Measurements from ENCODE around the gene HSPA14. TPM values are rescaled to one million over a fixed set of nuclear protein-coding genes. Genes with fewer than 3 reads are reported as not detected.

Gene HSPA14
- total RNA-seq, 1 experiment from 2014 or later = 41.0 TPM

- peaks cover 9% of the 10 kb centered on the region for H3K79me1 ChIP-seq (ENCODE audit: insufficient read depth, low read depth, low read length, poor library complexity, severe bottlenecking)
- no peaks in the 10 kb centered on the region for H3K4me1 ChIP-seq (ENCODE audit: insufficient read depth, low read length)
- peaks cover 49% of the 10 kb centered on the region for H3K79me2 ChIP-seq (ENCODE audit: insufficient read depth, low read length)
- H4K8ac ChIP-seq (replicated peaks; ENCODE audit: insufficient read length, low read depth, low read length) = no peak overlapping the region
- Mint-ChIP-seq H3K4me1 (peaks cover 3 to 6% of the 10 kb centered on the region in 2 experiments; a peak in 3 of 4 replicates), H3K9me3 (no peaks in the 10 kb centered on the region), H3K27ac (peak overlapping the region in 1 of 3 experiments; percentile 66; a peak in 2 of 7 replicates), H3K4me3 (no peak overlapping the region), H3K36me3 (ENCODE audit: insufficient read depth in 1 of 3, low read depth in 3 of 3) (peaks cover 15 to 21% (median 16%) of the 10 kb centered on the region in 3 experiments; a peak in 5 of 7 replicates), H3K27me3 (ENCODE audit: low read depth) (no peaks in the 10 kb centered on the region)
- H4K91ac ChIP-seq (ENCODE audit: insufficient read length, low read depth, low read length) = no peak overlapping the region
- no peak overlapping the region for H3K18ac ChIP-seq (ENCODE audit: insufficient read length, low read depth, low read length)
- no peak overlapping the region for H2AK5ac ChIP-seq (ENCODE audit: insufficient read length, low read length)
- no peak overlapping the region for H3K9ac ChIP-seq (ENCODE audit: extremely low read depth, insufficient read length, low read length)
- no peak overlapping the region for H3T11ph ChIP-seq (ENCODE audit: low read length)
- no peak overlapping the region for H2BK5ac ChIP-seq (ENCODE audit: insufficient read length, low read length)
- no peak overlapping the region for H3K23ac ChIP-seq (ENCODE audit: insufficient read length, low read depth, low read length)
- H4K20me1 ChIP-seq (ENCODE audit: control insufficient read depth, insufficient read depth, insufficient read length) = no peaks in the 10 kb centered on the region
- H3K23me2 ChIP-seq (ENCODE audit: insufficient read length, low read depth, low read length, poor library complexity, severe bottlenecking) = no peaks in the 10 kb centered on the region
- no peak overlapping the region for H2BK15ac ChIP-seq (ENCODE audit: low read depth, low read length)
- no peak overlapping the region for H3K56ac ChIP-seq (ENCODE audit: insufficient read length, low read depth, low read length)
- DNase-seq = no peak
- TF ChIP-seq, protein P1, sequence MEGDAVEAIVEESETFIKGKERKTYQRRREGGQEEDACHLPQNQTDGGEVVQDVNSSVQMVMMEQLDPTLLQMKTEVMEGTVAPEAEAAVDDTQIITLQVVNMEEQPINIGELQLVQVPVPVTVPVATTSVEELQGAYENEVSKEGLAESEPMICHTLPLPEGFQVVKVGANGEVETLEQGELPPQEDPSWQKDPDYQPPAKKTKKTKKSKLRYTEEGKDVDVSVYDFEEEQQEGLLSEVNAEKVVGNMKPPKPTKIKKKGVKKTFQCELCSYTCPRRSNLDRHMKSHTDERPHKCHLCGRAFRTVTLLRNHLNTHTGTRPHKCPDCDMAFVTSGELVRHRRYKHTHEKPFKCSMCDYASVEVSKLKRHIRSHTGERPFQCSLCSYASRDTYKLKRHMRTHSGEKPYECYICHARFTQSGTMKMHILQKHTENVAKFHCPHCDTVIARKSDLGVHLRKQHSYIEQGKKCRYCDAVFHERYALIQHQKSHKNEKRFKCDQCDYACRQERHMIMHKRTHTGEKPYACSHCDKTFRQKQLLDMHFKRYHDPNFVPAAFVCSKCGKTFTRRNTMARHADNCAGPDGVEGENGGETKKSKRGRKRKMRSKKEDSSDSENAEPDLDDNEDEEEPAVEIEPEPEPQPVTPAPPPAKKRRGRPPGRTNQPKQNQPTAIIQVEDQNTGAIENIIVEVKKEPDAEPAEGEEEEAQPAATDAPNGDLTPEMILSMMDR (conservative IDR thresholded peaks at IDR 0.05) = peak; percentile 61
- no peak overlapping the region for H2BK120ac ChIP-seq (ENCODE audit: low read depth, low read length, poor library complexity, severe bottlenecking)
- H3K4ac ChIP-seq (ENCODE audit: low read depth, low read length) = no peak overlapping the region
- H2BK12ac ChIP-seq (ENCODE audit: insufficient read length, low read depth, low read length) = no peak overlapping the region
- no peaks in the 10 kb centered on the region for H3K9me3 ChIP-seq (ENCODE audit: control insufficient read depth, low read depth, low read length)
- H3K14ac ChIP-seq (ENCODE audit: insufficient read depth, low read length) = no peak overlapping the region
- H3K4me2 ChIP-seq (ENCODE audit: insufficient read depth, insufficient read length, low read length) = no peak overlapping the region
- no peak overlapping the region for H3K27ac ChIP-seq (ENCODE audit: insufficient read length, low read depth, low read length)
- H3K27me3 ChIP-seq (ENCODE audit: insufficient read depth, low read length) = no peaks in the 10 kb centered on the region
- no peak overlapping the region for H4K5ac ChIP-seq (ENCODE audit: insufficient read length, low read depth, low read length)
- no peak overlapping the region for H2BK20ac ChIP-seq (ENCODE audit: low read depth, low read length, poor library complexity, severe bottlenecking)
- H2AFZ ChIP-seq (ENCODE audit: low read length) = no peak overlapping the region
- WGBS (ENCODE audit: extremely low coverage, insufficient read length, low lambda C conversion rate) = no CpG with 5 or more reads among the region's 2 CpGs
Observed at GRCh38 chr10:14889318-14889717, 51.2 kb downstream of the HSPA14 start.
